VCaP (cell line): Measurements from ENCODE around the gene ARNT2.

ENCODE experiments used
- H3K27ac ChIP-seq: fragments of 450-650 bp; 2 replicates; pipeline ENCODE4 v1.5.1; 2017
- TF ChIP-seq, protein P1 (sequence below): fragments of 450-650 bp; conservative IDR thresholded peaks from 2 replicates; pipeline ENCODE4 v1.5.1; 2017; ENCODE audit warnings: mild to moderate bottlenecking, moderate library complexity

The ARNT2 gene

DNA sequence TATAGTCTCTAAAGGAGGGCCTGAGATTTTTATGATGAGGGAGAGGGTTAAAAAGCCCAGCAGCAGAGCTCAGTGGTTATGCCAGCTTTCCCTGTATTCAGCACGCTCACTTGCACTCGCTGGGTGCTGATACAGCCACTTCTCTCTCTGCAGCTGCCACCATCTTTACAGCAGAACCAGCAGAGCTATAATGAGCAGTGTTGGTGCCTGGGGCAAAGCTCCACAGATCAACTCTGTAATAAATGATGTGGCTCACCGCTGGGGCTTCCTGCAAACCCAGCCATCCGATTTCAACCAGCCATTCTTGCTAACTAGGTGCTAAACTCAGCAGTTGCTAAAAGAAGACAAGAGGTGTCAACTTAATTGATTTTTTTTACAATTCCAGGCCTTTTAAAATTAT lies 48.0 kb downstream of the ARNT2 start:
- TF ChIP-seq, protein P1, sequence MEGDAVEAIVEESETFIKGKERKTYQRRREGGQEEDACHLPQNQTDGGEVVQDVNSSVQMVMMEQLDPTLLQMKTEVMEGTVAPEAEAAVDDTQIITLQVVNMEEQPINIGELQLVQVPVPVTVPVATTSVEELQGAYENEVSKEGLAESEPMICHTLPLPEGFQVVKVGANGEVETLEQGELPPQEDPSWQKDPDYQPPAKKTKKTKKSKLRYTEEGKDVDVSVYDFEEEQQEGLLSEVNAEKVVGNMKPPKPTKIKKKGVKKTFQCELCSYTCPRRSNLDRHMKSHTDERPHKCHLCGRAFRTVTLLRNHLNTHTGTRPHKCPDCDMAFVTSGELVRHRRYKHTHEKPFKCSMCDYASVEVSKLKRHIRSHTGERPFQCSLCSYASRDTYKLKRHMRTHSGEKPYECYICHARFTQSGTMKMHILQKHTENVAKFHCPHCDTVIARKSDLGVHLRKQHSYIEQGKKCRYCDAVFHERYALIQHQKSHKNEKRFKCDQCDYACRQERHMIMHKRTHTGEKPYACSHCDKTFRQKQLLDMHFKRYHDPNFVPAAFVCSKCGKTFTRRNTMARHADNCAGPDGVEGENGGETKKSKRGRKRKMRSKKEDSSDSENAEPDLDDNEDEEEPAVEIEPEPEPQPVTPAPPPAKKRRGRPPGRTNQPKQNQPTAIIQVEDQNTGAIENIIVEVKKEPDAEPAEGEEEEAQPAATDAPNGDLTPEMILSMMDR, result no peak
- no peak overlapping the region for H3K27ac ChIP-seq

DNA sequence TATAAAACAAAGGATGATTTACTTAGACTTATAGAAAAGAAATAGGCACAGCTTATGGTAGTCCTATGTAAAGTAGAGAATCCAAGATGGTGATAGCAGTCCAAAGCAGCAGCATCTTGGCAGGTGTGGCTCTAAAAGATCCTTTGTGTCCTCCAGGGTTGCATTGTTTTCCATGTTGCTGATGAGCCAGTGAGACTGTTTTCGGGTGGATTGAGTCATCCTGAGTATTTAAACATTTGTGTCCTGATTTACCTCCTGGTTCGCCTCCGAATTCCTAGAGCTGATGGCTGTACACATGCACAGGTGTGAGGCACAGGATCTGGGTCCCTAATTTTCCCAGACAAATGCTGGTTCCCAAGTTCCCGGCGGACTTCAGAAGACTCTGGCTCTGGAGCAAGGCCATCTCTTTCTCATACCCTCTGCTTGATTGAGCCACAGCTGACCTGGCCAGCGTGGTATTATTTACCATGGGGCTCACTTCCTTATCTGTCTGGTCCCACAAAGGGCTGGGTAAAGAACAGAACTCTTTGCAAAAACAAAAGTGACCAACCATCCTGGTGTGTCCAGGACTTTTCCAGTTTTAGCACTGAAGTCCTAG lies 51.0 kb downstream of the ARNT2 start:
- TF ChIP-seq, protein P1, result no peak
- H3K27ac ChIP-seq, result no peak overlapping the region

DNA sequence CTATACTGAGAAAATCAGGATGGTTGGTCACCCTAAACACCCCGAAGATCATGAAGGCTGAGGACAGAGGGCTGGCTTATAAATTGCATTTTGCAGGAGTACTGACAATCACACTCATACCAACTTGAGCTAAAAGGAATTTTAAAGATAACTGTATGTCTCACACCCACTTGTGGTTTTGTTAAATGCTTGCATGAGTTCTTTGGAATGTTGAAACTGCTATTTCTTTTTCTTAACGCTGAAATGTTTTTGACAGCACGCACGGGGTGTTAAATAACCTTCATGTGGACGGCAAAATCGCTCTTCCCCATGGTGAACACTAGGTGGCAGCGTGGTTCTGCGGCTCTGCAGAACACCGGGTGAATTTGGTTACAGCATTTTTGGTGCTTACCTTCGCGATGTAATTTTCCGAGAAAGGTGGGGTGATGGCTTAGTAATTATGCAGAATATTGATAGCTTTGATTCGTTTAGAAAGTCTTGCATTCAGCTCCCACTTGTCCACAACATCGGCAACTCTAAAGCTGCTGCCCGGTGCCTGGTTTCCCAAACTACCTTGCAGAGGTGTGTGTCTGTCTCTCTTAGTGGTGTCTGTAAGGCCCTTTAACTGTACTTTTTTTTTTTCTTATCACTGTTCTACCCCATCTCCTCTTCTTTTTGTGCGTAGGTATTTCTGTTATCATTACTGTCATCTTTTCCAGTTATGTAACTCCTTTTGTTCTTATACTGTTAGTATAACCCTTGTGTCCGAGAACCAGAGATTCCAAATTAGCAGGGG lies 51.7 kb downstream of the ARNT2 start:
- no peak overlapping the region for H3K27ac ChIP-seq
- TF ChIP-seq, protein P1, result peak; percentile 99

DNA sequence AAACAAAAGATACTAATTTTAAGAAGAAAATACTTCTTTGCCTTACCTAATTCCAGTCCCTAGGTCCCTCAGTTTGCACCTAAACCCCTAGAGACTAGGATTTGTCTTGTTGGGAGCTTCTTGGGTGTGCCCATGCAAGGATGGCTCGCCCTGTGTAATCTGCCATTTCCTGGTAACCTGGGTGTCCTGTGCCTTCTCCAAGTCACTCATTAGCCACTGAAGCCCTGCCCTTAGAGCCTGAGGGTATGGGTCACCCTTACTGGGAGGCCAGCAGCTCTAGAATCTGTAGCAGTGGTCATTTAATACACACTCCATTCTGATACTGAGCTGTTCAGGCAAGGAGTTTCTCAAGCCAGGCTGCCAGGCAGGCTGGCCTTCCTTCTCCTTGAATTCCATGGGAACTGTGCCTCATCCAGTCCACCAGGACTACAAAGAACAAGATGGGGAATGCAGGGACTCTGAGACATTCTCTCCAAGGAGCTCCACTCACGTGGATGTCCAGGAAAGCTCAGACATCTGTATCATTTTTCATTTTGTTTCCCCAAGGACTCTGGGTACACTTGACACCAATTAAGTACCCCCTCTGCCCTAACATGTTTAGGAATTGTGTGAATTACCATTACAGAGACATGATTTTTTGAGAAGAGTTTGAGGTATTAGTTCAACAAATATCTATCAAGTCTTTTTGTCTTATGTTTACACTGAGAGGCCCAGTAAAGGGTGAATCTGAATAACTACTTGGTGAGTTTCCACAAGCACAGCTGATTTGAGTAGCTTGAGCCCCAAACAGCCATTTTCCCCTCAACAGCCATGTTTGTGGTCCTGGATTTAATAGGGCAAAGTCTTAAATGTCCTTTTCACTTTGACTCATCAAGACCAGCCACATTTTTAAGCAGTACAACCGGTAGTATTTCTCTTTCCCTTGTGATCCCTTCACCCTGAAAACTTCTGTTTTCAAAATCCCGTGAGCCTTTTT lies 52.6 kb downstream of the ARNT2 start:
- TF ChIP-seq, protein P1, result no peak
- no peak overlapping the region for H3K27ac ChIP-seq

DNA sequence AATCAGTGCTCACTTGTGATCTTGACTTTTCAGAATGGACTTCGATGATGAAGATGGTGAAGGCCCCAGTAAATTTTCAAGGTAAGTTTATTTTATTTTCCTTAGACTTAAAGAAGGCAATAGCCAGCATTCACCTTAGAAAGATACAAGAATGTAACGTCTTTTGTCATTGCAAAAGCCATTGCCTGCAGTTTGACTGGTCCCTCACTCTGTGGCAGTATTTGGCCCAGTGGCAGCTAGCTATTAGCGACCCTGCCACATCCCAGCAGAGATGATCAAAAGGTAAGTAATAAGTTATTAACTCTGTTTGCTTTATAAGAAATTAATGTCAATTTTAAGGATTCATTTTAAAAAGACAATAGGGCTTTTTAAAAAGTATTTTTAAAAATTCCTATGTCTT lies 53.7 kb downstream of the ARNT2 start:
- TF ChIP-seq, protein P1, result peak; percentile 33; the same call in 1 of the 2 replicates
- no peak overlapping the region for H3K27ac ChIP-seq

DNA sequence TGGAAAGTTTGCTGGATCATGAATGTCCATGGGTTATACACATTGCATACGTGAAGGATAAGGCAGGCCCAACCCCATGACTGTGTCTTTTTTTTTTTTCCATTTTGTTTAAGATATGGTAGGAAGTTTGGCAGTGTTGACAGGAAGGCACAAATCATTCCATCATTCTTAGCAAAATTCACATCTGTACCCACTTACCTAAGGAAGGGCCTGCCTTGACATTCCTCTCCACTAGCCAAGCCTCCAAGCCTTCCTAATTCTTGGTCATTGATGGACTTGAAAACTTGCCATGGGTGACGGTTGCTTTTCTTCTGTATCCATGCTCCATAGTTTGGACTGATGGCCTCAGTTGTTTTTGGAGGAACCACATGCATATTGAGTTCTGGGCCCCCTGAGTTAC lies 54.4 kb downstream of the ARNT2 start:
- TF ChIP-seq, protein P1, result no peak
- no peak overlapping the region for H3K27ac ChIP-seq

DNA sequence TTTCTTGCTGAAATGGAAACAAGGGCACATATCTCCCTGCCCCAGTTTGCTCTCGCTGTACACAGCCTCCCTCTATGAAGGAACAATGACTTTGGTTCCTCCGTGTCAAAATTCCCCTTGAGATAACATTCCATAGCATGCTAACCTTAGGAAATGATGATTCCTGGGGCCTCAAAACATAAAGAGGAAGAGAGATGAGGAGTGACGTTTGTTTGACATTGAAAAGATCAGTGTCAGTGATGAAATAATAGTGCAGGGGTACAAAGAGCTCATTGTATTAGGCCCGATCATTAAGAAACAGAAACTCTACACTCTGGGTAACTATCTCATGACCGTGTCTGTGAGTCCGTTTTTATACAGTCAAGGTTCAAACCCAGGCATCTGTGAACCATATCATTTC lies 55.2 kb downstream of the ARNT2 start:
- no peak overlapping the region for H3K27ac ChIP-seq
- TF ChIP-seq, protein P1, result no peak
